Karpas-422 (cell line): ENCODE data around the gene PTCD3. TPM values are rescaled to one million over a fixed set of nuclear protein-coding genes. Genes with fewer than 3 reads are reported as not detected.

Experiments used
- small RNA-seq: library from RNA; depleted of rRNA; stranded (forward); fragments of <200 nt; gene quantifications from one replicate; pipeline ENCODE3, GENCODE V24; 2014
- total RNA-seq: library from RNA; depleted of rRNA; stranded (reverse); fragments of >200 nt; shearing (Covaris generic); gene quantifications from 2 replicates; pipeline ENCODE4 v1.2.3, GENCODE V29; 2014; ENCODE audit warnings: low replicate concordance; rRNA removed

PTCD3 gene
- total RNA-seq, 1 experiment from 2014 or later = 248 TPM

Small RNAs within 50 kb of the gene (small RNA-seq; reads per million reads assigned to genes)
- gene RF00019 (not detected), gene SNORD94 (477 reads per million, percentile 100 among the genes with 10 or more reads in this experiment)

Other genes with a start within 250 kb of the PTCD3 start
- 3.8 and 5.0 TPM in 2 replicates for gene ST3GAL5, start 217.2 kb upstream of the PTCD3 start, total RNA-seq
- gene POLR1A, start 349 bp upstream of the PTCD3 start, total RNA-seq = 19.4 and 21.3 TPM in 2 replicates
- 75.6 and 115 TPM in 2 replicates for gene IMMT, start 89.2 kb downstream of the PTCD3 start, total RNA-seq
- gene MRPL35, start 93.2 kb downstream of the PTCD3 start, total RNA-seq = 45.8 and 73.9 TPM in 2 replicates
- gene REEP1, start 231.4 kb downstream of the PTCD3 start, total RNA-seq = 0.22 TPM in 1 of 2 replicates, not detected in the other